Lung microvascular endothelial cell (primary cell): ENCODE results near the gene PRLH. TPM values are rescaled to one million over a fixed set of nuclear protein-coding genes. Genes with fewer than 3 reads are reported as not detected.
"Not testable (repeated sequence)": the region's sequence is repeated elsewhere in the genome, so short reads cannot be mapped to it uniquely, and the experiment has no call there.

Experiments used
- DNase-seq, 2 donors: peaks; one replicate each; pipeline versions ENCODE4 v3.0.0 to v3.0.0-alpha.2; 2010; ENCODE audit warnings: low read depth in 2 of 2
- total RNA-seq: library from RNA; depleted of rRNA; stranded (reverse); fragments of >200 nt; gene quantifications from 2 replicates; pipeline ENCODE4 v1.2.1, GENCODE V29; 2014

The PRLH gene
- total RNA-seq, 1 donor from 2014 or later, result not detected

- DNase-seq, result peak; percentile 66 to 84
These were observed 34.0 kb downstream of the PRLH start for GRCh38 chr2:237600205-237600846.

GRCh38 chr2:237601453-237602116, 35.2 kb downstream of the PRLH start:
- DNase-seq, result peak in 1 of 2 donors; percentile 61

GRCh38 chr2:237602409-237602808, 36.0 kb downstream of the PRLH start:
- DNase-seq, result no peak

GRCh38 chr2:237603049-237603717, 36.8 kb downstream of the PRLH start:
- DNase-seq, result no peak

- peak; percentile 97 to 98 for DNase-seq
These were observed 37.5 kb downstream of the PRLH start for GRCh38 chr2:237603718-237604362.

GRCh38 chr2:237604391-237604790, 38.0 kb downstream of the PRLH start:
- no peak for DNase-seq

- peak; percentile 64 to 78 for DNase-seq
These were observed 38.6 kb downstream of the PRLH start for GRCh38 chr2:237604960-237605359.

GRCh38 chr2:237606522-237606921, 40.1 kb downstream of the PRLH start:
- DNase-seq, result not testable (repeated sequence)

- DNase-seq, result no peak
These were observed 46.4 kb downstream of the PRLH start for GRCh38 chr2:237612527-237613357.

GRCh38 chr2:237613679-237614078, 47.3 kb downstream of the PRLH start:
- no peak for DNase-seq

GRCh38 chr2:237614151-237614720, 47.9 kb downstream of the PRLH start:
- DNase-seq, result peak in 1 of 2 donors; percentile 97

- peak; percentile 42 to 73 for DNase-seq
These were observed 49.4 kb downstream of the PRLH start for GRCh38 chr2:237615631-237616249.

GRCh38 chr2:237616373-237616733, 50.0 kb downstream of the PRLH start:
- no peak for DNase-seq

Other genes starting within 250 kb of the PRLH start
- gene COL6A3, start 152.4 kb upstream of the PRLH start, total RNA-seq, result 1.8 and 3.3 TPM in 2 replicates
- gene MLPH, start 79.3 kb upstream of the PRLH start, total RNA-seq, result 0.20 and 0.22 TPM in 2 replicates
- gene RAB17, start 24.2 kb downstream of the PRLH start, total RNA-seq, result 10.9 and 12.6 TPM in 2 replicates
- gene LRRFIP1, start 61.0 kb downstream of the PRLH start, total RNA-seq, result 89.3 and 96.1 TPM in 2 replicates
- gene RBM44, start 232.2 kb downstream of the PRLH start, total RNA-seq, result 0.22 and 0.60 TPM in 2 replicates